ENCODE results near the gene LYAR. TPM values are rescaled to one million over a fixed set of nuclear protein-coding genes. Genes with fewer than 3 reads are reported as not detected.
"Not testable (repeated sequence)": the region's sequence is repeated elsewhere in the genome, so short reads cannot be mapped to it uniquely, and the experiment has no call there.

The LYAR gene
- polyA plus RNA-seq, 3 donors: 12.9 to 22.6 (median 14.9) TPM

- H3K4me1 ChIP-seq (ENCODE audit: control insufficient read depth in 1 of 2, insufficient read depth in 2 of 2, low read length in 2 of 2): peaks cover 16 to 18% of the 10 kb centered on the region in 2 donors
- H3K4me2 ChIP-seq (replicated peaks; ENCODE audit: extremely low read depth, low read length, poor library complexity, severe bottlenecking): peak overlapping the region; percentile 88
- H3K9me3 Mint-ChIP-seq: peaks cover 0 to 2% (median 0%) of the 10 kb centered on the region in 7 donors
- DNase-seq: peak in 1 of 3 donors; percentile 18
- H3K27me3 ChIP-seq (ENCODE audit: control insufficient read depth in 2 of 2, insufficient read depth in 2 of 2, low read length in 2 of 2): no peaks in the 10 kb centered on the region
- H3K36me3 Mint-ChIP-seq: peaks cover 31 to 32% of the 10 kb centered on the region in 2 donors
- H3K9ac ChIP-seq (ENCODE audit: insufficient read depth, low read length, poor library complexity, severe bottlenecking): peak overlapping the region; percentile 90
- no peaks in the 10 kb centered on the region for H4K20me1 ChIP-seq (ENCODE audit: insufficient read depth, low read length)
- peak overlapping the region; percentile 96 to 97 for H3K27ac ChIP-seq (ENCODE audit: low read depth in 1 of 2, low read length in 2 of 2)
- H3K4me3 ChIP-seq (replicated peaks in 1 of 3; ENCODE audit: low read depth in 2 of 3, low read length in 3 of 3): peak overlapping the region; percentile 87 to 92 (median 87)
- peak overlapping the region; percentile 90 to 95 for H3K4me3 Mint-ChIP-seq
- H3K27me3 Mint-ChIP-seq (ENCODE audit: low read depth in 3 of 3): peaks cover 4 to 14% (median 4%) of the 10 kb centered on the region in 3 donors
- peak overlapping the region; percentile 98 to 100 (median 99) for H3K27ac Mint-ChIP-seq
- intact Hi-C loops (cut with micrococcal nuclease): loop anchor here (2.0 to 5.0 kb wide), 2 partner anchors 43 to 45 kb away; partner anchors contain the start of genes LYAR (in 2 of the 2) and ZBTB49 (in 2 of the 2)
- 0% methylated on average over 7 of the region's 12 CpGs for WGBS (ENCODE audit: insufficient coverage)
- peaks cover 9% of the 10 kb centered on the region for H3K79me2 ChIP-seq (ENCODE audit: insufficient read depth, low read length)
- peak overlapping the region; percentile 97 for H2AFZ ChIP-seq (ENCODE audit: insufficient read depth, low read depth, low read length, poor library complexity, severe bottlenecking)
- peaks cover 25 to 32% of the 10 kb centered on the region in 2 donors for H3K36me3 ChIP-seq (replicated peaks in 1 of 2; ENCODE audit: control insufficient read depth in 1 of 2, insufficient read depth in 2 of 2, low read length in 2 of 2)
- peaks cover 20% of the 10 kb centered on the region for H3K4me1 Mint-ChIP-seq
- no peak for TF ChIP-seq CTCF (IDR thresholded peaks at IDR 0.05)
- H3K9me3 ChIP-seq (replicated peaks in 1 of 2; ENCODE audit: control insufficient read depth in 1 of 2, insufficient read depth in 1 of 2, low read length in 2 of 2): no peaks in the 10 kb centered on the region
Observed at GRCh38 chr4:4247696-4248028, 42.3 kb downstream of the LYAR start.

- peaks cover 48 to 57% of the 10 kb centered on the region in 2 donors for H3K36me3 Mint-ChIP-seq
- intact Hi-C loops (cut with micrococcal nuclease): loop anchor here in 1 of 2 donors (5.0 kb wide), 1 partner anchor 47 kb away; the partner anchor contains the start of genes LYAR and ZBTB49
- Histone ChIP-seq H2AFZ (ENCODE audit: insufficient read depth, low read depth, low read length, poor library complexity, severe bottlenecking) (no peak overlapping the region), H3K27ac (ENCODE audit: low read depth in 1 of 2, low read length in 2 of 2) (no peak overlapping the region), H3K4me1 (ENCODE audit: control insufficient read depth in 1 of 2, insufficient read depth in 2 of 2, low read length in 2 of 2) (peaks cover 16 to 18% of the 10 kb centered on the region in 2 donors), H3K4me3 (replicated peaks in 1 of 3; ENCODE audit: low read depth in 2 of 3, low read length in 3 of 3) (no peak overlapping the region), H3K27me3 (ENCODE audit: control insufficient read depth in 2 of 2, insufficient read depth in 2 of 2, low read length in 2 of 2) (no peaks in the 10 kb centered on the region), H3K36me3 (replicated peaks in 1 of 2; ENCODE audit: control insufficient read depth in 1 of 2, insufficient read depth in 2 of 2, low read length in 2 of 2) (peaks cover 38 to 54% of the 10 kb centered on the region in 2 donors), H3K9me3 (replicated peaks in 1 of 2; ENCODE audit: control insufficient read depth in 1 of 2, insufficient read depth in 1 of 2, low read length in 2 of 2) (no peaks in the 10 kb centered on the region), H4K20me1 (ENCODE audit: insufficient read depth, low read length) (no peaks in the 10 kb centered on the region), H3K4me2 (replicated peaks; ENCODE audit: extremely low read depth, low read length, poor library complexity, severe bottlenecking) (no peak overlapping the region), H3K9ac (ENCODE audit: insufficient read depth, low read length, poor library complexity, severe bottlenecking) (no peak overlapping the region), H3K79me2 (ENCODE audit: insufficient read depth, low read length) (peaks cover 9% of the 10 kb centered on the region)
- no peak overlapping the region for H3K4me3 Mint-ChIP-seq
- 100% methylated on average over 1 of the region's 1 CpG for WGBS (ENCODE audit: insufficient coverage)
- DNase-seq: no peak
- peak overlapping the region in 3 of 7 donors; percentile 3 to 76 (median 55) for H3K27ac Mint-ChIP-seq
- TF ChIP-seq CTCF (IDR thresholded peaks at IDR 0.05): no peak
- H3K4me1 Mint-ChIP-seq: peaks cover 20% of the 10 kb centered on the region
- peaks cover 0 to 2% (median 0%) of the 10 kb centered on the region in 7 donors for H3K9me3 Mint-ChIP-seq
- H3K27me3 Mint-ChIP-seq (ENCODE audit: low read depth in 3 of 3): peaks cover 1 to 3% (median 1%) of the 10 kb centered on the region in 3 donors
Observed at GRCh38 chr4:4245172-4245571, 44.8 kb downstream of the LYAR start.

- H3K9me3 ChIP-seq (replicated peaks in 1 of 2; ENCODE audit: control insufficient read depth in 1 of 2, insufficient read depth in 1 of 2, low read length in 2 of 2); H3K27ac ChIP-seq (ENCODE audit: low read depth in 1 of 2, low read length in 2 of 2); H3K79me2 ChIP-seq (ENCODE audit: insufficient read depth, low read length); H3K9me3 Mint-ChIP-seq; H3K9ac ChIP-seq (ENCODE audit: insufficient read depth, low read length, poor library complexity, severe bottlenecking); H3K27ac Mint-ChIP-seq; H3K4me3 Mint-ChIP-seq; H3K4me1 Mint-ChIP-seq; H3K4me1 ChIP-seq (ENCODE audit: control insufficient read depth in 1 of 2, insufficient read depth in 2 of 2, low read length in 2 of 2); H3K27me3 Mint-ChIP-seq (ENCODE audit: low read depth in 3 of 3); intact Hi-C loops (cut with micrococcal nuclease); H3K27me3 ChIP-seq (ENCODE audit: control insufficient read depth in 2 of 2, insufficient read depth in 2 of 2, low read length in 2 of 2); H4K20me1 ChIP-seq (ENCODE audit: insufficient read depth, low read length); H3K4me2 ChIP-seq (replicated peaks; ENCODE audit: extremely low read depth, low read length, poor library complexity, severe bottlenecking); DNase-seq; H2AFZ ChIP-seq (ENCODE audit: insufficient read depth, low read depth, low read length, poor library complexity, severe bottlenecking); H3K4me3 ChIP-seq (replicated peaks in 1 of 3; ENCODE audit: low read depth in 2 of 3, low read length in 3 of 3): not testable (repeated sequence)
- H3K36me3 ChIP-seq (replicated peaks in 1 of 2; ENCODE audit: control insufficient read depth in 1 of 2, insufficient read depth in 2 of 2, low read length in 2 of 2): peaks cover 50 to 85% of the 10 kb centered on the region in 2 donors
- no CpG with 5 or more reads among the region's 3 CpGs for WGBS (ENCODE audit: insufficient coverage)
- peaks cover 81 to 89% of the 10 kb centered on the region in 2 donors for H3K36me3 Mint-ChIP-seq
Observed at GRCh38 chr4:4239551-4239950, 50.4 kb downstream of the LYAR start.

Data from CD14-positive monocyte (primary cell).